Thymus (tissue), 11 donors: Measurements from ENCODE around the gene CNBP. TPM values are rescaled to one million over a fixed set of nuclear protein-coding genes. Genes with fewer than 3 reads are reported as not detected.
A peak's percentile ranks its signal among the peaks of the same experiment; 100 is the strongest.
"Not testable (repeated sequence)": the region's sequence is repeated elsewhere in the genome, so short reads cannot be mapped to it uniquely, and the experiment has no call there.

Source experiments
- DNase-seq, 9 donors: peaks; one replicate each; pipeline ENCODE4 v3.0.0-alpha.2; 2013; ENCODE audit warnings: low spot score in 9 of 9, low read depth in 6 of 9, missing footprints in 1 of 9
- H3K27ac ChIP-seq, 2 donors: one replicate each; pipeline ENCODE4 v1.5.1; 2013; ENCODE audit warnings: control low read depth in 1 of 2, low read depth in 1 of 2, low read length in 1 of 2, mild to moderate bottlenecking in 1 of 2, moderate library complexity in 1 of 2
- H3K27me3 ChIP-seq, 2 donors: one replicate each; pipeline ENCODE4 v1.5.1; 2013; ENCODE audit warnings: low read length in 1 of 2; ENCODE audit not compliant: control insufficient read depth in 2 of 2, insufficient read depth in 1 of 2
- H3K36me3 ChIP-seq, 2 donors: one replicate each; pipeline ENCODE4 v1.5.1; 2013; ENCODE audit warnings: low read length in 1 of 2, mild to moderate bottlenecking in 1 of 2, moderate library complexity in 1 of 2; ENCODE audit not compliant: control insufficient read depth in 2 of 2, insufficient read depth in 2 of 2
- H3K4me1 ChIP-seq, 2 donors: one replicate each; pipeline ENCODE4 v1.5.1; 2013; ENCODE audit warnings: low read length in 2 of 2; ENCODE audit not compliant: control insufficient read depth in 2 of 2, insufficient read depth in 2 of 2
- H3K4me3 ChIP-seq, 2 donors: one replicate each; pipeline ENCODE4 v1.5.1; 2013; ENCODE audit warnings: low read length in 2 of 2, control low read depth in 1 of 2, mild to moderate bottlenecking in 1 of 2
- H3K9me3 ChIP-seq, 2 donors: one replicate each; pipeline ENCODE4 v1.5.1; 2013; ENCODE audit warnings: low read length in 1 of 2, mild to moderate bottlenecking in 1 of 2; ENCODE audit not compliant: control insufficient read depth in 2 of 2, insufficient read depth in 1 of 2
- WGBS: extraction: QIAGEN DNeasy Blood & Tissue Kit; methylation state at CpG from one replicate; pipeline ENCODE4 v1.1.7; 2013; 5-methylcytosine and 5-hydroxymethylcytosine counted together
- polyA plus RNA-seq: library from polyadenylated mRNA; stranded (reverse); fragments of 200-250 nt; gene quantifications from one replicate; pipeline ENCODE4 v1.2.3, GENCODE V29; 2013
- total RNA-seq: library from RNA; stranded (reverse); fragments of 120-200 nt; gene quantifications from one replicate; pipeline ENCODE4 v1.2.4, GENCODE V29; 2013
- donor health status: healthy.

Gene CNBP
- total and polyA plus RNA-seq, 2 donors = 307 to 519 TPM

DNA sequence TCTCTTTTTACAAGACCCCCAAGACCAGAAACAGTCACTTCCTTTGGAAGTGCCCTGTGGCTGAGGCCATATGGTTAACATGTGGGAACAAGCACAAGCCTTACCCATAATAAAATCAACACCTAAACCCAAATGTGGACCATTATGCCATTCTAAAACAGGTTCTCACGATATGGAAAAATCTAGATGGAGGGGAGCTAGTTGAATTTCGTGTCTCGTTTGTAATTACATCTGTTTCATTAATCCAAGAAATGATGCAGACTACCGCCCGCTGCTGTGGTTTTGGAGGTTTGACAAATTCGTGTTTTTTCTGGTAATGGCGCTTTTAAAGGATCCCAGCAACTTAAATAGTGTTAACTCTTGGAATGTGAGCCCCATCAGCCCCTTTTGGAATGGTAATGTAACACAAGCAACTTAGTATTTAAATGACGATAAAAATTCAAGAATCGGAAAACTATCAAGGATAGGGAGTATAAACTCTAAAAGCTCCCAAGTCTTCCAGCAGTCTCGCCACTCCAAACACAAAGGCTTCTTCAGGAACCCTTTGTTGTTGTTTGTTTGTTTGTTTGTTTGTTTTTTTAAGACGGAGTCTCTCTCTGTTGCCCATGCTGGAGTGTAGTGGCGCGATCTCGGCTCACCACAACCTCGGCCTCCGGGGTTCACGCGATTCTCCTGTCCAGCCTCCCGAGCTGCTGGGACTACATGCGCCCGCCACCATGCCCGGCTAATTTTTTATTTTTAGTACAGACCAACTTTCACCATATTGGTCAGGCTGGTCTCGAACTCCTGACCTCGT lies 1.1 kb downstream of the CNBP start:
- Histone ChIP-seq H3K4me3 (peak overlapping the region; percentile 79 to 98), H3K27ac (peak overlapping the region; percentile 93 to 97), H3K27me3 (no peaks in the 10 kb centered on the region), H3K4me1 (peaks cover 10 to 28% of the 10 kb centered on the region in 2 donors), H3K36me3 (peaks cover 0 to 30% of the 10 kb centered on the region in 2 donors), H3K9me3 (no peaks in the 10 kb centered on the region)
- peak in 2 of 9 donors; percentile 27 to 48 for DNase-seq
- WGBS = under 1% methylated on average over 24 of the region's 24 CpGs

DNA sequence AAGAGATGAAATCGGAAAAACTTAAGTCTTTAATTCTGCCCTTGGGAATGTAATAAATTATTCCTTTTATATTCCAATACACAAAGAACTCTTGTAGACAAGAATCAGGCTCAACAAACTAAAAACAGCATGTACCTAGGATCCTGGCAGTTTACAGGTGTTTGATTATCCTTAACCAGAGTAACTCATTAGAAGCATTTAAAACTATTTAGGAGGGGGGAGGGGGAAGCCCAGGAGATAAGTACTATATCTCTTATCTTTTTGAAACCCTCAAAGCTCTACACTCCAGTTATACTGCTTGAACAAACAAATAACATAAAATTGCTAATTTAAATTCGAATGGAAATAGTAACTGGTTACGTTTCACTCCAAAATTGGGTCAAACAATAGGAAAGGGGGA lies 1.9 kb downstream of the CNBP start:
- Histone ChIP-seq H3K4me1 (peaks cover 10 to 28% of the 10 kb centered on the region in 2 donors), H3K27me3 (no peaks in the 10 kb centered on the region), H3K9me3 (no peaks in the 10 kb centered on the region), H3K4me3 (peak overlapping the region; percentile 79 to 98), H3K36me3 (peaks cover 0 to 38% of the 10 kb centered on the region in 2 donors), H3K27ac (peak overlapping the region in 1 of 2 donors; percentile 14)
- 35% methylated on average over 3 of the region's 3 CpGs for WGBS
- no peak for DNase-seq

DNA sequence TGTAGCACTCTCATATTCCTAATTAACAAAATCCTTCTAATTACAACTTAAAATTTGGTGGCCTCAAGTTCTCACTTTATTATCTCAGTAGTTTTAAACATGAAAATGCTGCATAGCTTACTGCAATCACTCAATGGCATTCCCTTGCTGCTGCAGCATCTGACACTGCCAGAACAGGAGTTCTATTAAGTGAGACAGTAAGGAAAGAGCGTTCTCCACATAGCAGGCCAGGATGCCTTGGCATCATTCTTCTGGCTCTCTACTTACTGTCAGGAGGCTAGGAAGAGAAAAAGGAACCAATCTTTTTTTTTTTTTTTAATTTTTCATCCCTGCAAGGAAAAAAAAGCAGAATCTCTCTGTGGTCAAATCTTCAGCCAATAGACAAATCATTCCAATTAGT lies 3.2 kb downstream of the CNBP start:
- H3K27me3 ChIP-seq = no peaks in the 10 kb centered on the region
- H3K4me1 ChIP-seq = peaks cover 10 to 26% of the 10 kb centered on the region in 2 donors
- H3K36me3 ChIP-seq = peaks cover 3 to 47% of the 10 kb centered on the region in 2 donors
- DNase-seq = no peak
- H3K4me3 ChIP-seq = no peak overlapping the region
- no peaks in the 10 kb centered on the region for H3K9me3 ChIP-seq
- 88% methylated on average over 1 of the region's 1 CpG for WGBS
- no peak overlapping the region for H3K27ac ChIP-seq

DNA sequence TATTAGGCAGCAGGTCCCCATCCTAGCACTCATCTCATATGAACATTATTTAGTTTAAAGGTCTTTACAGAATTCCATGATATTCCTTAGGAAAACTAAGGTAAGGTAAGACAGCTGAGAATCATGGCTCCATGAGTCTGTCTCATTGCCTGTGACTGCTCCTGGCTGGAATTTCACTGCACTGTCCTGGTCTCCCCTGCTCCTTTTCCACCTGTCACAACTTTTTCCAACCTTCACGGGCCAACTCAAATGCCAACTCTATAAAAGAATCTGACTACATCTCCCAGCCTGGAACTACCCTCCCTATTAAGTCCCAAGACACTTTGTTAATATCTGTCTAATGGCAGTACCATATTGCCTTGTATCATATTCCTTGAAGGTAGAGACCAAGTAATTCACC lies 7.6 kb downstream of the CNBP start:
- H3K36me3 ChIP-seq = peaks cover 9 to 61% of the 10 kb centered on the region in 2 donors

DNA sequence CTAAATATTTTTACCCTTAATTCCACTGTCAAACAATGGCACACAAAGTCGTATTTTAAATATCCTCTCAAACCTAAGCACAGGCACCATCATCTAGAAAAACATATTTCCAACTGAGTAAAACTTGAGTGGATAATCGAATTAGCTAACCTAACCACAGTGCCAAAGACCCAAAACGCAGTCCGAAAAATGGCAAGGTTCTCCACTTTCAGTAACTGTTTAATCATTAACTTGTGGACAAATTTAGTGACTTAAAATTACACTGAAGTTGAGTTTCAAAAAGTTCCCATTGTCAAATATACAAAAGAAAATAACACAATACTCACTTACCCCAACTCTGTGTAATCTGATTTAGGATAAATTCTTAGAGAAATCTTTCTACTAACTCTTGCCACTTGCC lies 10.0 kb downstream of the CNBP start:
- no peaks in the 10 kb centered on the region for H3K4me1 ChIP-seq
- no peak overlapping the region for H3K27ac ChIP-seq
- no peak overlapping the region for H3K4me3 ChIP-seq
- peaks cover 23 to 64% of the 10 kb centered on the region in 2 donors for H3K36me3 ChIP-seq
- no peak for DNase-seq
- no peaks in the 10 kb centered on the region for H3K27me3 ChIP-seq
- H3K9me3 ChIP-seq = no peaks in the 10 kb centered on the region
- 94% methylated on average over 4 of the region's 4 CpGs for WGBS

More for the DNA sequence above, 7.6 kb downstream of the CNBP start:
- no peak for DNase-seq
- H3K4me1 ChIP-seq = peaks cover 2 to 8% of the 10 kb centered on the region in 2 donors
- no peak overlapping the region for H3K4me3 ChIP-seq
- no peaks in the 10 kb centered on the region for H3K9me3 ChIP-seq
- 85% methylated on average over 1 of the region's 1 CpG for WGBS
- no peaks in the 10 kb centered on the region for H3K27me3 ChIP-seq
- H3K27ac ChIP-seq = no peak overlapping the region

DNA sequence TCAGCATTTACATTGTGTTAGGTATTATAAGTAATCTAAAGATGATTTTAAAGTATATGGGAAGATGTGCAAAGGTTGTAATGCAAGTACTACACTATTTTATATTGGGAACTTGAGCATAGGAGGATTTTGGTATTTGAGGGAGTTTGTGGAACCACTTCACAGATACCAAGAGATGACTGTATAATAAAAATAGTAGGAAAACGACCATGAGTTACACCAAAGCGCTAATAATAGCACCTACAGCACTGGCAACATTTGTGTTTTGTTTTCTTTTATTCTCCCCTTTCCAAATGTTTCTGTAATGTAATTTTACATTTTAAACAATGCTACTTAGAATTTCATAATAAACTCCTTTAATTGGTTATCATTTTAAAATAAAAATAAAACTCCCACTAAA lies 10.5 kb downstream of the CNBP start:
- Histone ChIP-seq H3K27ac (no peak overlapping the region), H3K36me3 (peaks cover 27 to 62% of the 10 kb centered on the region in 2 donors), H3K9me3 (no peaks in the 10 kb centered on the region), H3K4me1 (no peaks in the 10 kb centered on the region), H3K4me3 (no peak overlapping the region), H3K27me3 (no peaks in the 10 kb centered on the region)
- WGBS = 76% methylated on average over 2 of the region's 2 CpGs
- no peak for DNase-seq

DNA sequence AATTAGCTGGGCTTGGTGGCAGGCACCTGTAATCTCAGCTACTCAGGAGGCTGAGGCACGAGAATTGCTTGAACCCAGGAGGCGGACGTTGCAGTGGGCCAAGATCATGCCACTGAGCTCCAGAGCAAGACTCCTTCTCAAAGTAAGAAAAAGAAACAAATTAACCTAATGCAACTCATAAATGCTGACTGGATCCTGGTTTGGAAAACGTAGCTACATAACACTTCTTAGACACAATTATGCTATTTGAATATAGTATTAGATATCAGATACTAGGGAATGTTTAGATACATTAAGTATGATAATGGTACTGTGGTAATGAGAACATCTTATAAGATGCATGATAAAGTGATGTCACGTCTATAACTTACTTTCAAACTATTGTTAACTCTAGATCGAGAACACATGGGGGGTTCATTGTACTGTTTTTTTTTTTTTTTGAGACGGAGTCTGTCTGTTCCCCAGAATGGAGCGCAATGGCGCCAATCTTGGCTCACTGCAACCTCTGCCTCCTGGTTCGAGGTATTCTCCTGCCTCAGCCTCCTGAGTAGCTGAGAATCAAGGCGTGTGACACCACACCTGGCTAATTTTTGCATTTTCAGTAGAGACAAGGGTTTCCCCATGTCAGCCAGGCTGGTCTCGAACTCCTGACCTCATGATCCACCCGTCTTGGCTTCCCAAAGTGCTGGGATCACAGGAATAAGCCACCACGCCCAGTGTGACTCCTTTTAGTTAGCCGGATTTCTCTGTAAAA lies 16.9 kb downstream of the CNBP start:
- H3K4me3 ChIP-seq = no peak overlapping the region
- H3K27me3 ChIP-seq = no peaks in the 10 kb centered on the region
- H3K9me3 ChIP-seq = no peaks in the 10 kb centered on the region
- DNase-seq = no peak
- 97% methylated on average over 15 of the region's 15 CpGs for WGBS
- H3K4me1 ChIP-seq = peaks cover 7% of the 10 kb centered on the region in 2 donors
- H3K36me3 ChIP-seq = peaks cover 52 to 63% of the 10 kb centered on the region in 2 donors
- H3K27ac ChIP-seq = no peak overlapping the region

DNA sequence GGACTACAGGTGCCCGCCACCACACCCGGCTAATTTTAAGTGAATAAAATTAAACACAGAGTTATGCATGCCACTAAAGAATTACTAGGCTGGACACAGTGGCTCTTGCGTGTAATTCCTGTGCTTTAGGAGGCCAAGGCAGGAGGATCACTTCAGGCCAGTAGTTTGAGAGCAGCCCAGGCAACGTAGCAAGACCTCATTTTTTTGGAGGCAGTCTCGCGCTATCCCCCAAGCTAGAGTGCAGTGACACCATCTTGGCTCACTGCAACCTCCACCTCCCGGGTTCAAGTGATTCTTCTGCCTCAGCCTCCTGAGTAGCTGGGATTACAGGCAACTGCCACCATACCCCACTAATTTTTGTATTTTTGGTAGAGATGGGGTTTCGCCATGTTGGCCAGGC lies 18.1 kb downstream of the CNBP start:
- not testable (repeated sequence) for DNase-seq, H3K4me3 ChIP-seq, H3K27ac ChIP-seq, H3K4me1 ChIP-seq, H3K27me3 ChIP-seq, H3K9me3 ChIP-seq
- peaks cover 43 to 51% of the 10 kb centered on the region in 2 donors for H3K36me3 ChIP-seq
- over 99% methylated on average over 8 of the region's 8 CpGs for WGBS

DNA sequence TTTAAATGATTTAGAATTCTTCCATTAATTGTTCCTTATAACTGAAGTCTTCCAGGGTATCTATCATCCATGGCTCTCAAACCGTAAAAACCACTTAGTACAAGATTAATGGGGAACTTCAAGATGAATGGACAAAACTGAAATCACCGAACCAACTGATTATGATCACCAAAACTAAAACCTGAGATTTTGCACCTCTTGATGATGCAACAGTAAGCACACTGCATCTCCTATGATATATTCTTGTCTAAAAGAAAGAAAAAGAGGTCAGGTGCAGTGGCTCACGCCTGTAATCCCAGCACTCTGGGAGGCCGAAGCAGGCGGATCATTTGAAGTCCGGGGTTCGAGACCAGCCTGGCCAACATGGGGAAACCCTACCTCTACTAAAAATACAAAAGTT lies 19.2 kb downstream of the CNBP start:
- no peaks in the 10 kb centered on the region for H3K9me3 ChIP-seq
- no peaks in the 10 kb centered on the region for H3K27me3 ChIP-seq
- H3K27ac ChIP-seq = no peak overlapping the region
- WGBS = 97% methylated on average over 7 of the region's 7 CpGs
- no peak for DNase-seq
- H3K36me3 ChIP-seq = peaks cover 35 to 40% of the 10 kb centered on the region in 2 donors
- peaks cover 11 to 15% of the 10 kb centered on the region in 2 donors for H3K4me1 ChIP-seq
- H3K4me3 ChIP-seq = no peak overlapping the region
